Mesothelial cell of epicardium (in vitro differentiated cells): Measurements from ENCODE around the gene MAP4K1. TPM values are rescaled to one million over a fixed set of nuclear protein-coding genes. Genes with fewer than 3 reads are reported as not detected.
"Not testable (repeated sequence)": the region's sequence is repeated elsewhere in the genome, so short reads cannot be mapped to it uniquely, and the experiment has no call there.

Experiments used
- DNase-seq, 2 experiments: peaks; one replicate each; pipeline ENCODE4 v3.0.0; 2021; ENCODE audit warnings: low spot score in 2 of 2; ENCODE audit not compliant: unreplicated experiment in 2 of 2
- H3K27ac Mint-ChIP-seq: 2 replicates; pipeline ENCODE4 v1.8.0; 2021; ENCODE audit warnings: mixed read lengths
- H3K27me3 Mint-ChIP-seq: 2 replicates; pipeline ENCODE4 v1.8.0; 2021; ENCODE audit warnings: low read depth, mixed read lengths
- H3K36me3 Mint-ChIP-seq: 2 replicates; pipeline ENCODE4 v1.8.0; 2021; ENCODE audit warnings: mixed read lengths
- H3K4me1 Mint-ChIP-seq: 2 replicates; pipeline ENCODE4 v1.8.0; 2021; ENCODE audit warnings: mixed read lengths
- H3K4me3 Mint-ChIP-seq: 2 replicates; pipeline ENCODE4 v1.8.0; 2021; ENCODE audit warnings: mild to moderate bottlenecking, moderate library complexity, mixed read lengths
- H3K9me3 Mint-ChIP-seq: 2 replicates; pipeline ENCODE4 v1.8.0; 2021; ENCODE audit warnings: mixed read lengths
- total RNA-seq: library from RNA; stranded (reverse); gene quantifications from 3 replicates; pipeline ENCODE4 v1.2.1, GENCODE V29; 2021
- TF ChIP-seq, protein P1 (sequence below): fragments of 200-600 bp; sonication (generic); IDR thresholded peaks from one replicate; pipeline ENCODE4 v1.5.0; 2021; ENCODE audit warnings: antibody characterized with exemption; ENCODE audit not compliant: unreplicated experiment

MAP4K1 gene
- total RNA-seq, 1 donor from 2014 or later: 5.6 TPM

DNA sequence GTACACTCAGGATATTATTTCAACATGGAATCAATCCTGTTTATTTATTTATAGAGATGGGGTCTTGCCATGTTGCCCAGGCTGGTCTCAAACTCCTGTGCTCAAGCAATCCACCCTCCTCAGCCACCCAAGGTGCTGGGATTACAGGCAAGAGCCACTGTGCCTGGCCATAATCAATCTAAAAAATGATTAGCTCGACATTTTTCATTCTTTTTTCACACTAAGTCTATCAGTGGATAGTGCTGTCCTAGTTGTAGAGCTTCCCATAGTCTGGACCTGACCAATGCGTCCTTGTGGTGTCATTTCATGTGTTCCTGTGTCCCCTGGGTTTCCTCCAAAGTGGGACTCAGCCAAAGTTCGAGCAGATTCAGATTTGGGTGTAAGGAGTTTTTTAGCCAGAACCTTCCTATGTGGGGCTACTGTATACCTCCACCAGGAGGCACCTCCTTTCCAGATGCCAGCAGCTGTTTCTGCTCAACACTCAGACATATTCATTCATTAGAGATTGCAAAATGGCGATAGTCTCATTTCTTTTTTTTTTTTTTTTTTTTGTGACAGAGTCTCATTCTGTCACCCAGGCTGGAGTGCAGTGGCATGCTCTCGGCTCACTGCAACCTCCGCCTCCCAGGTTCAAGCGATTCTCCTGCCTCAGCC lies 61.1 kb downstream of the MAP4K1 start:
- Mint-ChIP-seq H3K36me3 (no peaks in the 10 kb centered on the region), H3K27me3 (no peaks in the 10 kb centered on the region), H3K4me1 (peaks cover 5% of the 10 kb centered on the region), H3K4me3 (no peak overlapping the region), H3K27ac (no peak overlapping the region), H3K9me3 (peaks cover 5% of the 10 kb centered on the region)
- TF ChIP-seq, protein P1, sequence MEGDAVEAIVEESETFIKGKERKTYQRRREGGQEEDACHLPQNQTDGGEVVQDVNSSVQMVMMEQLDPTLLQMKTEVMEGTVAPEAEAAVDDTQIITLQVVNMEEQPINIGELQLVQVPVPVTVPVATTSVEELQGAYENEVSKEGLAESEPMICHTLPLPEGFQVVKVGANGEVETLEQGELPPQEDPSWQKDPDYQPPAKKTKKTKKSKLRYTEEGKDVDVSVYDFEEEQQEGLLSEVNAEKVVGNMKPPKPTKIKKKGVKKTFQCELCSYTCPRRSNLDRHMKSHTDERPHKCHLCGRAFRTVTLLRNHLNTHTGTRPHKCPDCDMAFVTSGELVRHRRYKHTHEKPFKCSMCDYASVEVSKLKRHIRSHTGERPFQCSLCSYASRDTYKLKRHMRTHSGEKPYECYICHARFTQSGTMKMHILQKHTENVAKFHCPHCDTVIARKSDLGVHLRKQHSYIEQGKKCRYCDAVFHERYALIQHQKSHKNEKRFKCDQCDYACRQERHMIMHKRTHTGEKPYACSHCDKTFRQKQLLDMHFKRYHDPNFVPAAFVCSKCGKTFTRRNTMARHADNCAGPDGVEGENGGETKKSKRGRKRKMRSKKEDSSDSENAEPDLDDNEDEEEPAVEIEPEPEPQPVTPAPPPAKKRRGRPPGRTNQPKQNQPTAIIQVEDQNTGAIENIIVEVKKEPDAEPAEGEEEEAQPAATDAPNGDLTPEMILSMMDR: no peak
- DNase-seq: no peak

DNA sequence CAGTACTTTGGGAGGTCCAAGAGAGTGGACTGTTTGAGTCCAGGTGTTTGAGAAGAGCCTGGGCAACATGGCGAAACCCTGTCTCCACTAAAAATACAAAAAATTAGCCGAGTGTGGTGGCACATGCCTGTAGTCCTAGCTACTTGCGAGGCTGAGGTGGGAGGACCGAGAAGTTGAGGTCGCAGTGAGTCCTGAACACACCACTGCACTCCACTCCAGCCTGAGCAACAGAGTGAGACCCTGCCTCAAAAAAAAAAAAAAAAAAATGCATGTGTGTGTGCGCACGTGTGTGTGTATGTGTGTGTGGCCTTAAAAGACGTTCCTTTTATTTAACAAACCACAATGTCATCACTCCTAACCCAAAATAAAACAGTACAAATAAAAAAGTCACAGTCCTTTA lies 62.6 kb downstream of the MAP4K1 start:
- Mint-ChIP-seq H3K27ac (no peak overlapping the region), H3K4me3 (no peak overlapping the region), H3K36me3 (no peaks in the 10 kb centered on the region), H3K27me3 (no peaks in the 10 kb centered on the region), H3K9me3 (peaks cover 5% of the 10 kb centered on the region), H3K4me1 (peaks cover 5% of the 10 kb centered on the region)
- TF ChIP-seq, protein P1: no peak
- no peak for DNase-seq

DNA sequence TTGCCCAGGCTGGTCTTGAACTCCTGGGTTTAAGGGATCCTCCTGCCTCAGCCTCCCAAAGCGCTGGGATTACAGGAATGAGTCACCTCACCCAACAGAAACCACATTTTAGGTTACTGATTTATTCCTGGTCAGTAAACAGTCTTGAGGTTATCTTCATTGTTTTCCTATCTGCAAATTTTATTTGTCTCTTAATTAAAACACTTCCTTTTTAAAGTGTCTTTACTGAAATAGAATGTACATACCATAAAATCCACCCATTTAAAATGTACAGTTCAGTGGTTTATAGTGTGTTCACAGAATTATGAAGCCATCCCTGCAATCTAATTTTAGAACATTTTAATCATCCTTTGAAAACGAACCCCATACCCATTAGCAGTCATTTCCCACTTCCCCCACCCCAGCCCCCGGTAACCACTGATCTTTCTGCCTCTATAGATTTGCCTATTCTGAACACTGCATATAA lies 63.0 kb downstream of the MAP4K1 start:
- Mint-ChIP-seq H3K36me3 (no peaks in the 10 kb centered on the region), H3K27ac (no peak overlapping the region), H3K4me1 (peaks cover under 1% of the 10 kb centered on the region), H3K9me3 (peaks cover 5% of the 10 kb centered on the region), H3K4me3 (no peak overlapping the region), H3K27me3 (no peaks in the 10 kb centered on the region)
- TF ChIP-seq, protein P1: no peak
- DNase-seq: no peak

DNA sequence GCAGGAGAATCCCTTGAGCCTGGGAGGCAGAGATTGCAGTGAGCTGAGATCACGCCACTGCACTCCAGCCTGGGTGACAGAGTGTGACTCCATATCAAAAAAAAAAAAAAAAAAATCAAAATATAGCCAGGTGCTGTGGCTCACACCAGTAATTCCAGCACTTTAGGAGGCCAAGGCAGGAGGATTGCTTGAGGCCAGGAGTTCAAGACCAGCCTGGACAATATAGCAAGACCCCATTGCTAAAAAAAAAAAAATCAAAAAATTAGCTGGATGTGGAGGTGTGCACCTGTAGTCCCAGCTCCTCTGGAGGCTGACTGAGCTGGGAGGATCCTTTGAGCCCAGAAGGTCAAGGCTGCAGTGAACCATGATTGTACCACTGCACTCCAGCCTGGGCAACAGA lies 64.5 kb downstream of the MAP4K1 start:
- H3K4me1 Mint-ChIP-seq, H3K27ac Mint-ChIP-seq, DNase-seq: not testable (repeated sequence)

DNA sequence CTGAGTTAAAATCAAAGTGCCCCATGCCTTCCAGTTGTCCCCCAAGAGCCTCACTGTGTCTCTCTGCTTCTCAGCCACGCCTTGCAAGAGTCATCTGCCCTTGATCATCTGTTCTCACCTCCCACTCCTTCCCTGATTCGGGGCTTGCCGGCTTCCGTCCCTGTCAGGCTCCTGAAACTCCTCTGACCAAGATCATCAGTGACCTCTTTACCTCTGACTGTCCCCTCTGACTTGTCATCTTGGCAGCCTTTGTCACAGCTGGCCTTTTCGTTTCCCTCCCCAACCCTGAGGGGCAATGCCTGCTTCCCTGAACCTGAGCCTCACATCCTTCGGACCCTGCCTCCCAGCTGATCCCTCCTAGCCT lies 66.3 kb downstream of the MAP4K1 start:
- no peak overlapping the region for H3K4me3 Mint-ChIP-seq
- H3K27ac Mint-ChIP-seq: no peak overlapping the region
- H3K9me3 Mint-ChIP-seq: peaks cover 5% of the 10 kb centered on the region
- H3K4me1 Mint-ChIP-seq: no peaks in the 10 kb centered on the region
- TF ChIP-seq, protein P1: no peak
- no peaks in the 10 kb centered on the region for H3K36me3 Mint-ChIP-seq
- DNase-seq: no peak
- H3K27me3 Mint-ChIP-seq: no peaks in the 10 kb centered on the region

More for the DNA sequence above, 64.5 kb downstream of the MAP4K1 start:
- H3K36me3 Mint-ChIP-seq, H3K4me3 Mint-ChIP-seq, H3K9me3 Mint-ChIP-seq, H3K27me3 Mint-ChIP-seq: not testable (repeated sequence)

DNA sequence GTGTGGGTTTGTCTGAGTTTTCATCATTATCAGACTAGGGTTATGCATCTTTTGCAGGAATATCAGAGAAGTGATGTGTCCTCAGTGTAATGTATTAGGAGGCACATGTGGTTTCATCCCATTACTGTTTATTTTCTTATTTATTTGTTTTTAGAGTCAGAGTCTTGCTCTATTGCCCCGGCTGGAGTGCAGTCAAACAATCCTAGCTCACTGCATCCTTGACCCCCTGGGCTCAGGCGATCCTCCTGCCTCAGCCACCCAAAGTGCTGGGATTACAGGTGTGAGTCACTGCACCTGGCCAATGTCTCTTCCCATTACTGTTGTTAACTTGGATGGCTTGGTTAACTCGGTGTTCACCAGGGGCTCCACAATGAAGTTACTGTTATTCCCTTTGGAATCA lies 67.4 kb downstream of the MAP4K1 start:
- no peak for DNase-seq
- H3K4me1 Mint-ChIP-seq: no peaks in the 10 kb centered on the region
- H3K9me3 Mint-ChIP-seq: peaks cover 5% of the 10 kb centered on the region
- H3K4me3 Mint-ChIP-seq: no peak overlapping the region
- no peaks in the 10 kb centered on the region for H3K36me3 Mint-ChIP-seq
- H3K27me3 Mint-ChIP-seq: no peaks in the 10 kb centered on the region
- H3K27ac Mint-ChIP-seq: no peak overlapping the region
- TF ChIP-seq, protein P1: no peak
